HG03097 (cell line): ENCODE measurements around the gene HCN1.
"Not testable (repeated sequence)": the region's sequence is repeated elsewhere in the genome, so short reads cannot be mapped to it uniquely, and the experiment has no call there.

ENCODE experiments used
- ATAC-seq: cut with Tn5 transposase; IDR thresholded peaks from one replicate; pipeline ENCODE4 v1.9.1; 2021; ENCODE audit not compliant: unreplicated experiment, low FRiP score

HCN1 gene

DNA sequence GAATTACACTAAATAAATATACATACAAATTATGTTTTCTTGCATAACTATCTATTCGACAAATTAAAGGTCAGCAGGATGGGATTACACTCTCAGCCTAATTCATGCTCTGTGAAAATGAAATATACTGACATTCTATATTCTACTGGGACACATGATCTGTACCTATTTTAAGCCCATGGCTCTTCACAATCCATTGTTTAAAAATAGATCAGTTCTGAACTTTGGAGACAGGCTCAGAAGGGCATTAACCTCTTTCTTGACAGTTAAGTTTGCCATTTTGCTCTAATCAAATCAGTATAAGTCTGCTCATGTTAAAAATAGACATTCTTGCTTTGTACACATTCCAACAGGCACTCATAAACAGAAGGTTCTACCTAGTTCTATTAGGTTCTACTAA is 361.2 kb downstream of the HCN1 start:
- no peak for ATAC-seq

DNA sequence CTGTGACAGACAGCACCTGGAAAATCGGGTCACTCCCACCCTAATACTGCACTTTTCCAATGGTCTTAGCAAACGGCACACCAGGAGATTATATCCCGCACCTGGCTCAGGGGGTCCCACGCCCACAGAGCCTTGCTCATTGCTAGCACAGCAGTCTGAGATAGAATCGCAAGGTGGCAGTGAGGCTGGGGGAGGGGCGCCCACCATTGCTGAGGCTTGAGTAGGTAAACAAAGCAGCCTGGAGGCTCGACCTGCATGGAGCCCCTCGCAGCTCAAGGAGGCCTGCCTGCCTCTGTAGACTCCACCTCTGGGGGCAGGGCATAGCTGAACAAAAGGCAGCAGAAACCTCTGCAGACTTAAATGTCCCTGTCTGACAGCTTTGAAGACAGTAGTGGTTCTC is 383.6 kb downstream of the HCN1 start:
- not testable (repeated sequence) for ATAC-seq

DNA sequence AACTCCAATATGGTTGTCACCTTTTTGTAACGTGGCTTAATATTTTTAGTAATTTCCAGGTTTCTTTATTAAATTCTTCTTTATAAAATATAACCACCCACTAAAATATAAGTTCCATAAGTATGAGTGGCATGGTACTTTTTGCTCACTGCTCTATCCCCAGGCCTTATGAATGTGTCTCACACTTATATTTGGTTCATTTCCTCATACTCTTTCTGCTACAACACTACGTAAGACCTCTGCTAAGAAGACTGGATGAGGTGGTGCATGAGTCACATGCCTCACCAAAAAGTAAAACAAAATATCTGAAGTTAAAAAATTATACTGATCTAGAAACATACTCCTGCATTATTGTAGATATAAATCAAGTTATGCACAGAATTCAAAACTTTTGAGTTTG is 400.9 kb downstream of the HCN1 start:
- ATAC-seq = no peak

DNA sequence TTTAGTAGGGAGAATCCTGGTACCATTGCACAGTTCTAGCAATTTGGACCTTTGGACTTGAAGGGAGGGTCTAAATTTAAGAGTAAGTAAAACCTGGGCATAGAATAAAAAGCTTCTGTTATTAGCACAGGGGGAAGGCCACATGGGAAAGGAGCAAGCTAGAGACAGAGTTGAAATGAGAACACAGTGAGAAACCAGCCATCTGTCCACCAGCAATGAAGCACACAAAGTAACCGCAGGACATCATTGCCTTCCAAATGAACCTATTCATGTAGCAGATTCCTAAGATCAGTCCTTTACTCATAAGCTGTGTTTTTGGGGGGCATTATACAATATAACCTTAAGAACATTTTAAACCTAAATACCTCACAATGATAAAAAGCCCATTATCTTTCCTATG is 407.4 kb downstream of the HCN1 start:
- ATAC-seq = no peak

DNA sequence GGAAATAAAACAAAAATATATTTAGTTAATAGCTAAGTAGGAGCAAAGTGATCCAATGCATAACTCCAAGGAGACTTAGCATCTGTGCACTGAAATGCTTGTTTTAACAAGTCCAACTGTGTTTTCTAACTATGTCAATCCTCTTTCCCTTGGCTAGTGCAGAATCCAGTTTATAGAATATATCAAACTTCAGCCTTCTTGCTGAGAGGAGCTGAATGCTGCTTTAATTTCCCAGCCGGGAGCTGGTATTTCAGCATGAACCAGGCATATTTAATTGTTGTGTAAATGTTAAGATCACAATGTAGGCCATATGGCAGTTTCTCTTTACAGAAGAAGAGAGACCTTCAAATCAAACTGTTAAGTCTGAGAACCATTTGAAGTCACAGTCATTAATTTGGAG is 411.7 kb downstream of the HCN1 start:
- ATAC-seq = no peak

DNA sequence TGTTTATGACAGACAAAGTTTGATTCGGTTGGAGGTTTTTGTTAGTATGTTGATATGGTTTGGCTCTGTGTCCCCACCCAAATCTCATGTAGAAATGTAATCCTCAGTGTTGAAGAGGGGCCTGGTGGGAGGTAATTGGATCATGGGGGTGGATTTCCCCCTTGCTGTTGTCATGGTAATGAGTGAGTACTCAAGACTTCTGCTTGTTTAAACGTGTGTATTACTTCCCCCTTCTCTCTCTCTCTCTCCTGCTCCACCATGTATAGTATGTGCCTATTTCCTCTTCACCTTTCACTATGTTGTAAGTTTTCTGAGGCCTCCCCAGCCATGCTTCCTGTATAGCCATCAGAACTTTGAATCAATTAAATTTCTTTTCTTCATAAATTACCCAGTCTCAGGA is 415.1 kb downstream of the HCN1 start:
- no peak for ATAC-seq

DNA sequence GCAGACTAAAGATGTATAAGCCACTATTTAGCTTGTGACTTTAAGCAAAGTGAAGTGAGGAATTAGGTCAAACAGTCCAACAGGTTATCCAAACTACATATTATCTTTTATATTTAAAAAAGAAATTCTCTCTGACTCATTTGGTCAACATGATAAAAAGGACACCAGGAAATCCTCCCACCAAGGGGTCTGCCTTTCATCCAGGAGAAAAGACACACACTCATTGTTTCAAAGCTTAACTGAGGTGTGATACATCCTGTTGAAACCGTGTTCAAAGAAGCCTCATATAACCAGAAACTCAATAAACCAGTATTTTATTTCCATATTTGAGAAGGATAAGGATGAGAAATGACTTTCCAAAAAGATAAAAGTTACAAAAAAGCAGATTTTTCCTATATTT is 417.1 kb downstream of the HCN1 start:
- no peak for ATAC-seq

DNA sequence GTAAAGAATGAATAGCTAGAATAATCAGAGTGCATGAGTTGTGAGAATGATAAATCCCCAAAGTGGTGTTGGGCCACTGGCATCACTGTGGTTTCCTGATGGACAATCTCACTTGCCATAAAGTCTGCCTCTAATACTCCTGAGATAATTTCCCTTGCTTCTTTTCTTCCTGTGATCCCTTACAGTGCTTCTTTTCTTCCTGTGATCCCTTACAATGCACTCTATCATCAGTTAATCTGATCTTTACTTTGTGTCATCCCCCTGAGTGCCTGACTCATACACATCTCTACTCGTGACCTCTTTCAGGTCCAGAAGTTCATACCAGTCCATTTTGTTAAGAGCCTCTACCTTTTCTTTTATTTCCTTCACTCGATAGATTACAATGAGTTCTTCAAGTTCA is 418.3 kb downstream of the HCN1 start:
- ATAC-seq = no peak

DNA sequence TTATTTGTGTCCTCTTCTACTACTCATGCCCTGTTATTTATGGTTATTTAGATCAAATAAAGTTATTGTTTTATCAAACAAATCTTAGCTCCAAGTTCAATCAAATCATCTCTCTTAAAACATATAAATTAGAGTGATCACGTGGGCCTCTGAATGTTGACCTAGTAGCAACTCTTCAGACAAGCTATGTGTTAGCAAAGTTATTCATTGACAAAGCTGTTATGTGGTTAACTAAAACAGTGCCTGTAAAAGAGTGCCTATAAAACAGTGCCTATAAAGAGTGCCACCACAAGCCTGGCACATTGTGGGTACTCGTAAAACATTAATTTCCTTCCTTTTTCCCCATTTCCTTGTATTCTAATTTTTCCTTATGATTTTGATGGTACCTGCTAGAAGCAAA is 421.9 kb downstream of the HCN1 start:
- no peak for ATAC-seq

DNA sequence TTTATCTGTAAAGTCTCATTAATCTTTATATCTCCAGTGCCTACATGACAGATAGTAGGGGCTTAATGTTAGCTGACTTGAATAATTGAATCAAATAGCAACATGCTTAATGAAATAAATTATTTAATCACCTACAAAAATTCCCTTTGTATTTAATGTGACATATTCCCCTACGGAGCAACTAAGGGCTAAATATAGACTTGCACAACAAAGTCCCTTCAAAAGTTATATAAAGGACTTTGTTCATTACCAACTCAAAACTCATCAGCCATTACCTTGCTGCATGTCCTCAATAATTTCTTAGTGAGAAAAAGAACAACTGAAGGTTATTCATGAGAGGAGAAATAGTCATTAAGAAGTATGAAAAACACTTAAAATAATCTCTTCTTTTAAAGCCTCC is 424.6 kb downstream of the HCN1 start:
- no peak for ATAC-seq

DNA sequence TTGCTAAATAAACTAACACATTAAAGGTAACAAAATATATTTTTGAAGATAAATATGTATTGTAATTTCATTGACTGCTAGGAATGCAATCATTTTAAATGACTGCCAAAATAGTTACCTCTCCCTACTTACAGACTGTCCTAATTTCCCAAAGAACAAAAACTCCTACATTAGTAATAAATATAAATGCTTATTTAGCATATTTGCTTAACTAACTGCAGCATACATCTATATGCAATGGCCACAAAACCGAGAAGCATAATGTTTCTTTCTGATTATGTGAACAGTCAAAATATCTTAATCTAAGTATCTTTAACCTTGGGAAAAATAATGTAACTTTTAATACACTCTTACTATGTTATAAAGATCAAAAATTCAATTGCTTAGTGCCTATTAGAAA is 431.7 kb downstream of the HCN1 start:
- ATAC-seq = no peak

DNA sequence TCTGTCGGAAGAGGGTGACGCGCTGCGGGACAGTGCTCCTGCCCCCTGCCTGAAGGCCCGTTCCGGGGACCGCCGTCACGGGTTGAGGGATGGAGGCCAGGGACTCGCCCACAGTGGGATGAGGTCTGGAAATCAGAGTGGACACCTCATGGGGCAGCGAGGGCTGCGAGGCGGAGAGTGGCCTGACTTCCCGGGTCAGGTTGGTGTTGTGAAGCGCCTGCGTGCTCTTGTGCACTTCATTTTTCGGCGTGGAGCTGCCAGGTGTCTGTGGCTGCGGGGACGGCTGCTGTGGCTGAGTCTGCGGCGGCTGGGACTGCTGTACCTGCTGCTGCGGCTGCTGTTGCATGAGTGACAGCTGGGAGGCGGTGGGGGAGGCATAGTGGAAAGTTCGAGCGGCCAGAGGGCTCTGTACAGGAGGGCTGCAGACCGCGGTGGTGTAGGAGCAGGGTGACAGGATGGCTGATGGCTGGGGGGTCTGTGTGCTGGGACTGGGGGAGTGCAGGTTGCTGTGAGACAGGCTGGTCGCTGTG is 434.1 kb downstream of the HCN1 start:
- no peak for ATAC-seq

DNA sequence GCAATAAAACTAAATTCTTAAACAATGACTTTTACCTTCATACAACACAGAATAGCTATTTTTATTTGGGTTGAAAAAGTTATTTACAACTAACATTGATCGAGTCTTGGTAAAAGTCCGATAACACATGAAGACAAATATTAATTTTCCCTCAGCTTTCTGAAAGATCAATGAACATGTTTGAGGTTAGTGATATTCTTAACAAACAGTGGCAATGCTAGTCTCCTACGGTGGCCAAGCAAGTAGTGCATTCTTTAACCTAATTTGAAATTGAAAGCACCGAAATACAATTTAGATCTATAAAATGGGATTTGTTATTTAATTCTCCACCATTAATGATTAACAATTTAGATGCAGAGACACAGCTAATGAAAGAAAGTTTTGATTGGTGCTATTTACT is 435.1 kb downstream of the HCN1 start:
- no peak for ATAC-seq

DNA sequence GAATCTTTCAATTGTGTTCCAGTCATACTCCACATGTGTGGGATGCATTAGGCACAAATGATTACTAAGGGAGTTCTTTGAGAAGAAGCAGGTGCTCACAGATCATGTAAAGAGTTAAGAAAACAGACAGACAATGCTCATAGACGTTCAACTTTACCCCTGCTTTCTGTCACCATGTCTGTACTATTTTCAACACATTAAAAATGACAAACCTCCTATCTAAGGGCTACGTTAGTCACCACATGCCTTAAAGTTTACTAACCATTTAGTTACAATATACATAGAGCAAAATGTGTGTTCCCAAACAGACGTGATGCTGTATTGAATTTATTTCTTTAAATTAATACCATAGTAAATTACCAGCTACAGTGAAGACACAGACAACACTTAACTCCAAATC is 435.9 kb downstream of the HCN1 start:
- ATAC-seq = no peak

DNA sequence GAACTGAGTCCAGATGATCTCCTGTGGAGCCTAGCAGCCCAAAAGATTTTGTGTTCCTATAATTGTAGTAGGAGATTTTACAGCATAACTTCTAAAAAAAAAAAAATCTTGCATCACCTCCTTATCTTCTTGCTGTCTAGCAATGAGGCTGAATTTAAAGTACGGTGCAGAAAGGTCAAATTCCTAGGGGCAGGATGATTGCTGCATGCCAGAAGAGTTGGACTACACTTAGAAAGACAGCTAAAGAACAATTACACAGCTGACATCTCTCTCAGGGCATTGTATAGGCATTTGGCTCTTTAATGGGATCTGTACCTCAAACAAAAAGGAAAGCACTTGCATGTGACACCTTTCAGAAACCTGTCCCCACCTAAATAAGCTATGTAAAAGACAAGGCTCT is 443.2 kb downstream of the HCN1 start:
- ATAC-seq = no peak

DNA sequence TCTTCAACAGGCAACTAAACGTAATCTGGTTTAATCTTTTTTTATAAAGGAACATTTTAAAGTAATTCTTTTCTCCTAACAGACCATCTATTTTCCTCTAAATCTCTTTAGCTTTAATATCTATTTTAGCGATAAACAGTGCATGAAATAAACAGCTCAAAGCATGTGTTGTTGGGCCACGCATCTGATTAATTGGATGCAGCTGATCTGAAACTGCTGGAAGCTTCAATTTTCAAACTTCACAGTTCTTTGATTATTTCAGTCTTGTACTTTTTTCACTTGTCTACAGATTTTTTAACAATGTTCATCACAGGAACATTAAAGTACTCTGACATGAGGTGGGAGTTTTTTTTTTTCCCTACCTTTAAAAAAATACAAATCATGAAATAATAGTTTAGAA is 443.6 kb downstream of the HCN1 start:
- ATAC-seq = no peak

DNA sequence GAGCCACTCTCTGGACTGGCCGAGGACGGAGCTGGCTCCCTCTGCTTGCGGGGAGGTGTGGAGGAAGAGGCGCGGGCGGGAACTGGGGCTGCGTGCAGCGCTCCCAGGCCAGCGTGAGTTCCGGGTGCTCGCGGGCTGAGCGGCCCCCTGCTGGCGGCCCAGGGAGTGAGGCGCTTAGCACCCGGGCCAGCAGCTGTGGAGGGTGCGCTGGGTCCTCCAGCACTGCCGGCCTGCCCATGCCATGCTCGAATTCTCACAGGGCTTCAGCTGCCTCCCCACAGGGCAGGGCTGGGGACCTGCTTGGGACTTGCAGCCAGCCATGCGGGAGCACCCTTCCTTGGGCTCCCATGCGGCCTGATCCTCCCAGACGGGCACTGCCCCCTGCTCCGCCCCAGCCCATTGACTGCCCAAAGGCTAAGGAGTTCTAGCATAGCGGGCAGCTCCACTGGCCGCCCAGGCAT is 470.6 kb downstream of the HCN1 start:
- ATAC-seq = no peak

DNA sequence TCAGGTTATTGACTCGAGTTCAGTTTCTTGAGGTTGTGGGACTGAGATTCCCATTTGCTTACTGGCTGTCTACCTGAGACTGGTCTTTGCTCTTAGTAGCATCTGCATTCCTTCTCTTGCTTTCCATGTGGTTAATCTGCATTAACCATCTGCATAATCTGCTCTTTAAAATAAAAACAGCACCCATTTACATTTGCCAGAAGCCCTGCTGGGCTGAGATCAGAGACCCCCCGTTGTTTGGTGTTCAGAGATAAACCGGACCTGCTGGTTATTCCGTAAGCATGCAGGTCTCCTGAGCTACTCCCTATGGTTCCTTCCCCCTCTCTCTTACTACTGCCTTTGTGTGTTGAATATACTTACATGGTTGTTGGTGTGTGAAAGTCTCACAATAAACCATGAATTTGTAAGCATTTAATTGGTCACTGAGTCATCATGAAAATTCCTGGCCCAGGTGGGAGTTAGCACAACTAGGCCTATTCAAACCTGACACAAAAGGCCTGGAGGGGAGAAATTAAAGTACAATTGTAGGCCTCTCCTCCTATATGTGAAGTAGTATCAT is 490.7 kb downstream of the HCN1 start:
- ATAC-seq = no peak
